AG10803 (cell line): ENCODE measurements around the gene ARL8A.
A peak's percentile ranks its signal among the peaks of the same experiment; 100 is the strongest.

Experiments
- DNase-seq: peaks from one replicate; pipeline ENCODE4 v3.0.0; 2010; ENCODE audit warnings: low read depth
- H3K4me3 ChIP-seq: 2 replicates; pipeline ENCODE4 v1.5.1; 2011; ENCODE audit warnings: mild to moderate bottlenecking, low read length, control low read depth
- CTCF ChIP-seq: conservative IDR thresholded peaks from 2 replicates; pipeline ENCODE4 v1.5.1; 2011; ENCODE audit warnings: mild to moderate bottlenecking, low read length, control low read depth, inconsistent platforms

Gene ARL8A

GRCh38 chr1:202125611-202126010, 18.9 kb downstream of the ARL8A start:
- H3K4me3 ChIP-seq = no peak overlapping the region
- no peak for TF ChIP-seq CTCF
- no peak for DNase-seq

GRCh38 chr1:202124142-202124541, 20.4 kb downstream of the ARL8A start:
- no peak for TF ChIP-seq CTCF
- no peak overlapping the region for H3K4me3 ChIP-seq
- no peak for DNase-seq

- no peak overlapping the region for H3K4me3 ChIP-seq
- TF ChIP-seq CTCF = no peak
- no peak for DNase-seq
Observed at GRCh38 chr1:202123336-202123813, 21.2 kb downstream of the ARL8A start.

- peak; percentile 42 for TF ChIP-seq CTCF
- no peak for DNase-seq
- H3K4me3 ChIP-seq = no peak within 1 kb of the TSS
Observed at GRCh38 chr1:202122639-202123335, 21.8 kb downstream of the ARL8A start, which contains the start of gene GPR37L1. Gene GPR37L1, plus strand, starts transcription at chr1:202122917. Its CDS starts 47 bp downstream, at chr1:202122964.

- H3K4me3 ChIP-seq = no peak overlapping the region
- DNase-seq = no peak
- no peak for TF ChIP-seq CTCF
Observed at GRCh38 chr1:202121006-202121405, 23.5 kb downstream of the ARL8A start.

- H3K4me3 ChIP-seq = no peak overlapping the region
- no peak for TF ChIP-seq CTCF
- DNase-seq = no peak
Observed at GRCh38 chr1:202117898-202118371, 26.6 kb downstream of the ARL8A start.

GRCh38 chr1:202116287-202116686, 28.2 kb downstream of the ARL8A start:
- no peak for TF ChIP-seq CTCF
- no peak for DNase-seq
- no peak overlapping the region for H3K4me3 ChIP-seq
